ENCODE measurements around the gene RPP40.

Gene RPP40

DNA sequence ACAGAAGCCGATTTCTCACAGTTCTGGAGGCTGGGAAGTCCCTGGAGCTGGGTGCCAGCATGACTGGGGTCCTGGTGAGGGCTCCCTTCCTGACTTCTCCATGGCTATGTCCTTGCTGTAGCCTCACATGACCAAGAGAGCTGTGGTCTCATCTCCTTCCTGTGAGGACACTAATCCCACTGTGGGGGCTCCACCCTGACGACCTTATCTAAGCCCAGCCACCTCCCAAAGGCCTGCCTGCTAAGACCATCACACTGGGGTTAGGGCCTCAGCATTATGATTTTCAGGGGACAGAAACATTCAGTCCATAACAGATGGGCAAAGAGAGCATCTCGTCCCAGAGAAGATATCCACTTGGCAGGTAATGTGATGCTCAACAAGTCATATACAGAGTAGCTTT is 16.8 kb downstream of the RPP40 start:
- Histone ChIP-seq H3K27me3 (ENCODE audit: control insufficient read depth, insufficient read depth, low read length) (no peaks in the 10 kb centered on the region), H3K9ac (ENCODE audit: low read depth, low read length) (no peak overlapping the region)

DNA sequence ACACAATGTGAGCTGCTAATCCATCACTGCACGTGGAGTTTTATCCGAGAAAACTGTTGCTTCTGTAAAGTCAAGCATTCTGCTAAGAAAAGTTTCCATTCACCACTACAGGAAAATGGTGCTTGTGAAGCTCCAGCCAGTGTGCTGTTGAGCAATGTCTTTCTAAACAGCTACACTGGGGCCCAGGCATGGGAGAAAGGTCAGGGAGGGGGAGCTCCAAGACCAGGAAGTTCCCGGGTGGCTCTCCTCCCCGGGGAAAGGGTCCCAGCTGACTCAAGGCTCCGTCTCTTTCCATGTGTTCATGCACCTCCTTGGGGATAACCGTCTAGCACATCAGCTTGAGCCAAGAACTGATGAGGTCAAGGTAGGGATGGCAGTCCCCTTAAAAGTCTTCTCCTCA is 20.5 kb downstream of the RPP40 start:
- Histone ChIP-seq H3K27ac (ENCODE audit: low read depth, low read length) (no peak overlapping the region), H3K36me3 (ENCODE audit: control insufficient read depth, insufficient read depth, low read length) (no peaks in the 10 kb centered on the region)

More for the DNA sequence above, 16.8 kb downstream of the RPP40 start:
- Histone ChIP-seq H3K4me1 (ENCODE audit: control insufficient read depth, insufficient read depth, low read length) (no peaks in the 10 kb centered on the region), H3K4me3 (ENCODE audit: low read depth, low read length) (no peak overlapping the region), H3K36me3 (ENCODE audit: control insufficient read depth, insufficient read depth, low read length) (no peaks in the 10 kb centered on the region), H3K27ac (ENCODE audit: low read depth, low read length) (no peak overlapping the region), H3K9me3 (ENCODE audit: control insufficient read depth, insufficient read depth, low read length) (no peaks in the 10 kb centered on the region)

DNA sequence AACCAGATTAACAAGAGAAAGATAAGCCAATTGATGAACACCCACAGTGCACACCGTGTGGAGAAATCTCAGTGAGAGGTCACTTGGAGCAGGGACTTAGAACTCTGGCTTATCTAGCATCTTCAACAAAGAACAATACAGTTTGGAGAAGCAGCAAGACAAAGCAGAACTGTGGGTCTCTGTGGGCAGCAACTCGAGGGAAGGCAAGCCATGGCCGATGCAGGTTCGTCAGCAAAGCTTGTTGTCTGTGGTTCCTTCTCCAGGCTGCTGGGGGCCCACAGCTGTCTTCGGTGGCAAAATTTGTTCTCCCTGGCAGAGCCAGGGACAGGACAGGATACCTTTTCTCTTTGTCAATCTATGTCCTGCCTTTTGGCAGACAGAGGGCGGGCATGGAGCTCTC is 22.1 kb downstream of the RPP40 start:
- no peaks in the 10 kb centered on the region for H3K36me3 ChIP-seq (ENCODE audit: control insufficient read depth, insufficient read depth, low read length)
- H3K4me3 ChIP-seq (ENCODE audit: low read depth, low read length), result no peak overlapping the region
- H3K4me1 ChIP-seq (ENCODE audit: control insufficient read depth, insufficient read depth, low read length), result no peaks in the 10 kb centered on the region
- H3K27ac ChIP-seq (ENCODE audit: low read depth, low read length), result no peak overlapping the region
- no peaks in the 10 kb centered on the region for H3K9me3 ChIP-seq (ENCODE audit: control insufficient read depth, insufficient read depth, low read length)
- H3K27me3 ChIP-seq (ENCODE audit: control insufficient read depth, insufficient read depth, low read length), result no peaks in the 10 kb centered on the region
- no peak overlapping the region for H3K9ac ChIP-seq (ENCODE audit: low read depth, low read length)

More for the DNA sequence above, 20.5 kb downstream of the RPP40 start:
- no peak overlapping the region for H3K9ac ChIP-seq (ENCODE audit: low read depth, low read length)
- no peaks in the 10 kb centered on the region for H3K9me3 ChIP-seq (ENCODE audit: control insufficient read depth, insufficient read depth, low read length)
- no peaks in the 10 kb centered on the region for H3K4me1 ChIP-seq (ENCODE audit: control insufficient read depth, insufficient read depth, low read length)
- no peaks in the 10 kb centered on the region for H3K27me3 ChIP-seq (ENCODE audit: control insufficient read depth, insufficient read depth, low read length)
- no peak overlapping the region for H3K4me3 ChIP-seq (ENCODE audit: low read depth, low read length)

DNA sequence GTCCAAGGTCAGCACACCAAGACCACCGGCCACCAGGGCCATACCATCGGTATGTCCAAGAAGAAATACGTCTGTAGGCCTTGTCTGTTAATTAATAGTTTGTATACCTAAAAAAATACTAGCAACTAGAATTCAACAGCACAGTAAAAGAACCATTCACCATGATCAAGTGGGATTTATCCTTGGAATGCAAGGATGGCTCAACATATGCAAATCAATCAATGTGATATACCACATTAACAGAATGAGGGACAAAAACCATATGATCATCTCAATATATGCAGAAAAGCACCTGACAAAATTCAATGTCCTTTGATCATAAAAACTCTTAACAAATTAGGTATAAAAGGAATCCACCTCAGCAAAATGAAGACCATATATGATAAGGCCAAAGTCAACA is 24.4 kb downstream of the RPP40 start:
- Histone ChIP-seq H3K9ac (ENCODE audit: low read depth, low read length) (no peak overlapping the region), H3K36me3 (ENCODE audit: control insufficient read depth, insufficient read depth, low read length) (no peaks in the 10 kb centered on the region), H3K27ac (ENCODE audit: low read depth, low read length) (no peak overlapping the region), H3K9me3 (ENCODE audit: control insufficient read depth, insufficient read depth, low read length) (no peaks in the 10 kb centered on the region), H3K4me3 (ENCODE audit: low read depth, low read length) (no peak overlapping the region), H3K4me1 (ENCODE audit: control insufficient read depth, insufficient read depth, low read length) (peaks cover 3% of the 10 kb centered on the region; the same call in 1 of the 2 replicates), H3K27me3 (ENCODE audit: control insufficient read depth, insufficient read depth, low read length) (no peaks in the 10 kb centered on the region)

DNA sequence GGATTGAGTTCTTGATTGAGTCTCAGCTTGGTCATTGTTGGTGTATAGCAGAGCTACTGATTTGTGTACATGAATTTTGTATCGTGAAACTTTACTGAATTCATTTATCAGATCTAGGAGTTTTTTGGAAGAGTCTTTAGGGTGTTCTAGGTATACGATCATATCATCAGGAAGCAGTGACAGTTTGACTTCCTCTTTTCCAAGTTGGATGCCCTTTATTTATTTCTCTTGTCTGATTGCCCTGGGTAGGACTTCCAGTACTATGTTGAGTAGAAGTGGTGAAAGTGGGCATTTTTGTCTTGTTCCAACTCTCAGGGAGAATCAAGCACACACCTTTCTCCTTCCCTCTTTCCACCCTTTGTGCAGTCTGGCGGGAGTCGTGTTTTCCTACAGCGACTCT is 26.4 kb downstream of the RPP40 start:
- no peak overlapping the region for H3K27ac ChIP-seq (ENCODE audit: low read depth, low read length)
- H3K36me3 ChIP-seq (ENCODE audit: control insufficient read depth, insufficient read depth, low read length), result no peaks in the 10 kb centered on the region
- H3K27me3 ChIP-seq (ENCODE audit: control insufficient read depth, insufficient read depth, low read length), result no peaks in the 10 kb centered on the region
- H3K4me1 ChIP-seq (ENCODE audit: control insufficient read depth, insufficient read depth, low read length), result peaks cover 13% of the 10 kb centered on the region; the same call in 1 of the 2 replicates
- no peak overlapping the region for H3K9ac ChIP-seq (ENCODE audit: low read depth, low read length)
- H3K9me3 ChIP-seq (ENCODE audit: control insufficient read depth, insufficient read depth, low read length), result no peaks in the 10 kb centered on the region
- H3K4me3 ChIP-seq (ENCODE audit: low read depth, low read length), result no peak overlapping the region

DNA sequence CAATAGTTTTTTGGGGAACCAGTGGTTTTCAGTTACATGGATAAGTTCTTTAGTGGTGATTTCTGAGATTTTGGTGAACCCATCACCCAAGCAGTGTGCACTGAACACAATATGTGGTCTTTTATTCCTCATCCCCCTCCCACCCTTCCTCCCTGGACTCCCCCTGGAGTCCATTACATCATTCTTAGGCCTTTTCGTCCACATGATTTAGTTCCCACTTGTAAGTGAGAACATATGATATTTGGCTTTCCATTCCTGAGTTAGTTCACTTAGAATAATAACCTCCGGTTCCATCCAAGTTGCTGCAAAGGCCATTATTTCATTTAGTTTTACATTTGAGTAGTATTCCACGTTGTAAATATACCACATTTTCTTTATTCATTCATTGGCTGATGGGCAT is 28.3 kb downstream of the RPP40 start:
- H3K27me3 ChIP-seq (ENCODE audit: control insufficient read depth, insufficient read depth, low read length), result no peaks in the 10 kb centered on the region
- H3K9ac ChIP-seq (ENCODE audit: low read depth, low read length), result no peak overlapping the region
- no peaks in the 10 kb centered on the region for H3K9me3 ChIP-seq (ENCODE audit: control insufficient read depth, insufficient read depth, low read length)
- H3K4me1 ChIP-seq (ENCODE audit: control insufficient read depth, insufficient read depth, low read length), result peaks cover 13% of the 10 kb centered on the region; the same call in 1 of the 2 replicates
- no peak overlapping the region for H3K27ac ChIP-seq (ENCODE audit: low read depth, low read length)
- H3K4me3 ChIP-seq (ENCODE audit: low read depth, low read length), result no peak overlapping the region
- no peaks in the 10 kb centered on the region for H3K36me3 ChIP-seq (ENCODE audit: control insufficient read depth, insufficient read depth, low read length)

DNA sequence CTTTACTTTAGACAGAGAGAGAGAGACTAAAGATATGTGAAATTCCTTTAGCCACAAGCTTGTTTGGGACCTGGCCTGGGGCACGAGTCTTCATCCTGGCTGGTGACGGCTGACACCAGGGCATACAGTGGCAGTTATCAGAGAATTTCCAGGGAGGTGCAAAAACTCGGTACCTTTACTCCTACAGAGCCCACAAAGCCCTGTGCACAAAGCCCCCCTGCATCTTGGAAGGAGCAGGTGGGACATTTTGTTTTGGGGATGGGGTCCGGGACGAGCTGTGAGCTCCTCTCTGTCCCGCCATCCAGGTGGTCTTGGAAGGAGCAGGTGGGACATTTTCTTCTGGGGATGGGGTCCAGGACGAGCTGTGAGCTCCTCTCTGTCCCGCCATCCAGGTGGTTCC is 28.9 kb downstream of the RPP40 start:
- Histone ChIP-seq H3K9me3 (ENCODE audit: control insufficient read depth, insufficient read depth, low read length) (no peaks in the 10 kb centered on the region), H3K27ac (ENCODE audit: low read depth, low read length) (no peak overlapping the region)

DNA sequence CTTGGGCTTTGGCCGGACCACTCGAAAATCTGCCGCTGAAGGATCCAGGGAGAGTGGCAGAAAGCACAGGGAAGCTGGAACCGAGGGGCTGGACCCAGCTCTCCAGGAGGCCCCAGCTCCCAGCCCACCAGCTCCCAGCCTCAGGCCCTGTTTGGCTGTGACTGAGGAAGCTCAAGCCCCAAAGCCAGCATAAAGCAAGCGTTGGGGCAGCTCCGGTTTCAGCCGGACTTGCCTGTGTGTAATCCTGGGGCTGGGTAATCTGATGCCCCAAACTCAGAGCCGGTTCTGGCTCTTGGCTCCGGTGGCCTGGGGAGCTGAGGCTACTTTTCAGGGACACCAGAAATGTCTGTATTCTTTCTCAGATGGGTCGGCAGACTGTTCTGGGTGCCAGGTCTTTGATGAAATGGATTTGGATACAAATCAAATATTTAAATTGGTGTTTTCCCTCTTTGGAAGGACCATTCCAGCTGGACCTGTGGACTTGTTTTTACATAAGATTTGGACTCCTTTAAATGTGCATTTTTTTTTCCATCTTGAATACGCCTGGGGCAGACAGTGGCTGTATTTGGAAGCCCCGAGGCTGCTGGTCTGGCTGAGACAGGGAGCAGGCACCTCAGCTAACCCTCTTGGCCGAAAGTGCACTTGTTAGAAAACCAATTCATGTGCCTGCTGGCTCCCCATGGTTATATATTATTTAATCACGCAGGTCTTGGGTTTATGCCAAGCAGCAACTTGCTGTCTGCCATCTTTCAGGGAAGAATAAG is 29.7 kb downstream of the RPP40 start:
- no peak overlapping the region for H3K4me3 ChIP-seq (ENCODE audit: low read depth, low read length)
- H3K27me3 ChIP-seq (ENCODE audit: control insufficient read depth, insufficient read depth, low read length), result no peaks in the 10 kb centered on the region
- no peaks in the 10 kb centered on the region for H3K36me3 ChIP-seq (ENCODE audit: control insufficient read depth, insufficient read depth, low read length)
- no peaks in the 10 kb centered on the region for H3K9me3 ChIP-seq (ENCODE audit: control insufficient read depth, insufficient read depth, low read length)
- peak overlapping the region; percentile 62 for H3K27ac ChIP-seq (ENCODE audit: low read depth, low read length)
- H3K9ac ChIP-seq (ENCODE audit: low read depth, low read length), result 0 out of 2 replicates have a peak overlapping the region, but pooled peaks have one; percentile 12
- H3K4me1 ChIP-seq (ENCODE audit: control insufficient read depth, insufficient read depth, low read length), result peaks cover 13% of the 10 kb centered on the region; the same call in 1 of the 2 replicates

More for the DNA sequence above, 28.9 kb downstream of the RPP40 start:
- Histone ChIP-seq H3K27me3 (ENCODE audit: control insufficient read depth, insufficient read depth, low read length) (no peaks in the 10 kb centered on the region), H3K4me3 (ENCODE audit: low read depth, low read length) (no peak overlapping the region), H3K9ac (ENCODE audit: low read depth, low read length) (no peak overlapping the region), H3K4me1 (ENCODE audit: control insufficient read depth, insufficient read depth, low read length) (peaks cover 13% of the 10 kb centered on the region; the same call in 1 of the 2 replicates), H3K36me3 (ENCODE audit: control insufficient read depth, insufficient read depth, low read length) (no peaks in the 10 kb centered on the region)

DNA sequence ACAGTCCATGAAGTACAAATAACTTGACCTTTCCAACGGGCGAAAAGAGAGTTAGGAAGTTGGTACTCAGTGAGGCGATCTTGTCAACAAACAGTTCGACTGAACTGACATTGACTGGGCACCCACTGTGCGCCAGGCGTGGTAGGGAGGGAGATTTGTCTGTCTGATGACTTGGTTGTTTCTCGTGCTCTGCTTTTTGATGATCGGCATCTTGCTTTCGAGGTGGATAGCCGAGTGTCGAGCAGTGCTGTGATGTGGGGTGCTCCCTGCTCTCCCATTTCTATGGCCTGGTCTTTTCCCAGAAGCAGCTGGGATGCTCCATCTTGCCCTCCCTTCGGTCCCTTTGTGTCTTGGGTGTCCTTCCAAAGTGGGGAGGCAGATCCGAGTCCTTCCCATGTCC is 30.4 kb downstream of the RPP40 start:
- no peaks in the 10 kb centered on the region for H3K9me3 ChIP-seq (ENCODE audit: control insufficient read depth, insufficient read depth, low read length)
- H3K36me3 ChIP-seq (ENCODE audit: control insufficient read depth, insufficient read depth, low read length), result no peaks in the 10 kb centered on the region
- peak overlapping the region; percentile 62 for H3K27ac ChIP-seq (ENCODE audit: low read depth, low read length)
- H3K9ac ChIP-seq (ENCODE audit: low read depth, low read length), result 0 out of 2 replicates have a peak overlapping the region, but pooled peaks have one; percentile 12
- H3K27me3 ChIP-seq (ENCODE audit: control insufficient read depth, insufficient read depth, low read length), result no peaks in the 10 kb centered on the region
- no peak overlapping the region for H3K4me3 ChIP-seq (ENCODE audit: low read depth, low read length)
- H3K4me1 ChIP-seq (ENCODE audit: control insufficient read depth, insufficient read depth, low read length), result peaks cover 13% of the 10 kb centered on the region; the same call in 1 of the 2 replicates

DNA sequence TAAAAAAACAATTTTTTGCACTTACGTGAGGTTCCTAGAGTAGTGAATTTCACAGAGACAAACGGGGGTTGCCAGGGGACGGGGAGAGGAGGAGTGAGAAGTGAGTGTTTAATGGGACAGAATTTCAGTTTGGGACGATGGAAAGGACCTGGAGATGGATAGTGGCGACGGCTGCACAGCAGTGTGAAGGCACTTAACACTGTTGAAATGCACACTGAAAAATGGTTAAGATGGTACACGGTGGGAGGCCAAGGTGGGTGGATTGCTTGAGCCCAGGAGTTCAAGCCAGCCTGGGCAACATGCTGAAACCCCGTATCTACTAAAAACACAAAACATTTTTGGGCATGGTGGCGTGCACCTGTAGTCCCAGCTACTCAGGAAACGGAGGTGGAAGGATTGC is 31.4 kb downstream of the RPP40 start:
- H3K9me3 ChIP-seq (ENCODE audit: control insufficient read depth, insufficient read depth, low read length), result no peaks in the 10 kb centered on the region
- no peaks in the 10 kb centered on the region for H3K27me3 ChIP-seq (ENCODE audit: control insufficient read depth, insufficient read depth, low read length)
- no peak overlapping the region for H3K27ac ChIP-seq (ENCODE audit: low read depth, low read length)
- H3K36me3 ChIP-seq (ENCODE audit: control insufficient read depth, insufficient read depth, low read length), result no peaks in the 10 kb centered on the region
- no peak overlapping the region for H3K9ac ChIP-seq (ENCODE audit: low read depth, low read length)
- H3K4me1 ChIP-seq (ENCODE audit: control insufficient read depth, insufficient read depth, low read length), result peaks cover 13% of the 10 kb centered on the region; the same call in 1 of the 2 replicates
- H3K4me3 ChIP-seq (ENCODE audit: low read depth, low read length), result no peak overlapping the region

DNA sequence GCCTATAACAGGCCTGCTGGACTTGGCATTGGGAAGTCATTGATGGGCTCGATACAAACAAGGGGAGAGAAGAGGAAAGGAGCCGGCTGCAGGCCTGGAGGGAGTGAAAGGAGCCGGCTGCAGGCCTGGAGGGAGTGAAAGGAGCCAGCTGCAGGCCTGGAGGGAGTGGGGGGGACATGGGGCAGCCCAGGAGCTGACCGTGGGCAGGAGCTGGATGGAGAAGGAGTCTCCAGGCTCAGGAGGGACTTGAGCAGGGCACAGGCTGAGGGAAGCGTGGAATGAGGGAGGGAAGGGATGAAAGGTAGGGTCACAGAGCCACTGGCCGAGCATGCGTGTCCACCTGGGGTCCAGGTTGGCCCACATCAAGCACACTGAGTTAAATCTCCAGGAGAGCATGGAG is 32.0 kb downstream of the RPP40 start:
- Histone ChIP-seq H3K9ac (ENCODE audit: low read depth, low read length) (no peak overlapping the region), H3K36me3 (ENCODE audit: control insufficient read depth, insufficient read depth, low read length) (no peaks in the 10 kb centered on the region), H3K27ac (ENCODE audit: low read depth, low read length) (no peak overlapping the region), H3K4me3 (ENCODE audit: low read depth, low read length) (no peak overlapping the region), H3K9me3 (ENCODE audit: control insufficient read depth, insufficient read depth, low read length) (no peaks in the 10 kb centered on the region), H3K4me1 (ENCODE audit: control insufficient read depth, insufficient read depth, low read length) (peaks cover 13% of the 10 kb centered on the region; the same call in 1 of the 2 replicates), H3K27me3 (ENCODE audit: control insufficient read depth, insufficient read depth, low read length) (no peaks in the 10 kb centered on the region)

All from HUES48 (cell line).